NCI-H1092 treated with DMSO at 0.1 percent for 48 hours (cell line): ENCODE data around the gene PPIL3.

Experiments
- DNase-seq: peaks from one replicate; lab custom pipeline; 2025; lab: John Stamatoyannopoulos, UW

PPIL3 gene

GRCh38 chr2:200860092-200860795 is 28.6 kb downstream of the PPIL3 start:
- no peak for DNase-seq

- no peak for DNase-seq
Measured at GRCh38 chr2:200856806-200857205, 32.1 kb downstream of the PPIL3 start.

- no peak for DNase-seq
Measured at GRCh38 chr2:200852605-200853004, 36.3 kb downstream of the PPIL3 start.

GRCh38 chr2:200851398-200852248 is 37.3 kb downstream of the PPIL3 start:
- DNase-seq = no peak

- no peak for DNase-seq
Measured at GRCh38 chr2:200850512-200851256, 38.2 kb downstream of the PPIL3 start.

GRCh38 chr2:200847939-200848338 is 40.9 kb downstream of the PPIL3 start:
- DNase-seq = no peak

GRCh38 chr2:200847269-200847668 is 41.6 kb downstream of the PPIL3 start:
- DNase-seq = no peak

- DNase-seq = no peak
Measured at GRCh38 chr2:200845669-200846325, 43.1 kb downstream of the PPIL3 start.

- no peak for DNase-seq
Measured at GRCh38 chr2:200845194-200845593, 43.7 kb downstream of the PPIL3 start.

GRCh38 chr2:200843993-200844948 is 44.6 kb downstream of the PPIL3 start:
- DNase-seq = no peak

- DNase-seq = no peak
Measured at GRCh38 chr2:200839513-200839912, 49.4 kb downstream of the PPIL3 start.

GRCh38 chr2:200834701-200835100 is 54.2 kb downstream of the PPIL3 start:
- DNase-seq = no peak

GRCh38 chr2:200829258-200829655 is 59.6 kb downstream of the PPIL3 start:
- no peak for DNase-seq

- no peak for DNase-seq
Measured at GRCh38 chr2:200828572-200829257, 60.2 kb downstream of the PPIL3 start.

- DNase-seq = no peak
Measured at GRCh38 chr2:200828104-200828503, 60.8 kb downstream of the PPIL3 start.

- DNase-seq = no peak
Measured at GRCh38 chr2:200821686-200822245, 67.1 kb downstream of the PPIL3 start.
